Measurements from ENCODE around the gene KCNG2. TPM values are rescaled to one million over a fixed set of nuclear protein-coding genes. Genes with fewer than 3 reads are reported as not detected.

The KCNG2 gene
- total and polyA plus RNA-seq, 2 of the 13 experiments (the other 11 are each of a cell fraction or from before 2014, with no cell fraction given): not detected

- TF ChIP-seq ZBED4 (CRISPR knock-in tag; IDR thresholded peaks at IDR 0.05; ENCODE audit: borderline replicate concordance): no peak
- no peak for TF ChIP-seq ZBTB38 (CRISPR knock-in tag; IDR thresholded peaks at IDR 0.05)
- no peak for TF ChIP-seq GATAD1 (CRISPR knock-in tag; IDR thresholded peaks at IDR 0.05)
These were observed 36.9 kb upstream of the KCNG2 start (continued) for GRCh38 chr18:79760881-79761280.

- Histone ChIP-seq H3K9ac (ENCODE audit: insufficient read depth, low read depth, low read length) (no peak overlapping the region), H3K9me3 (ENCODE audit: low read length) (no peaks in the 10 kb centered on the region), H3K79me2 (ENCODE audit: insufficient read depth, low read length) (no peaks in the 10 kb centered on the region), H4K20me1 (ENCODE audit: insufficient read depth, low read length) (no peaks in the 10 kb centered on the region), H3K27me3 (ENCODE audit: control insufficient read depth in 1 of 2, insufficient read depth in 2 of 2, low read length in 2 of 2) (peaks cover 0 to 23% of the 10 kb centered on the region in 2 experiments; a peak in 3 of 5 replicates), H2AFZ (ENCODE audit: low read length) (no peak overlapping the region), H3K27ac (ENCODE audit: extremely low read length, insufficient read depth, low read length) (no peak overlapping the region), H3K36me3 (replicated peaks in 1 of 2; ENCODE audit: control insufficient read depth in 1 of 2, insufficient read depth in 2 of 2, low read length in 2 of 2) (no peaks in the 10 kb centered on the region), H3K4me2 (ENCODE audit: low read depth, low read length) (no peak overlapping the region), H3K4me3 (replicated peaks in 1 of 3; ENCODE audit: insufficient read depth in 1 of 3, low read depth in 2 of 3, low read length in 3 of 3) (no peak overlapping the region), H3K4me1 (ENCODE audit: insufficient read depth, low read length) (no peaks in the 10 kb centered on the region)
- ChIA-PET POLR2A (no interaction called here), CTCF (ENCODE audit: low intra/inter-chr PET ratio, low total read pairs) (no interaction called here)
- intact Hi-C loops (cut with micrococcal nuclease; ENCODE audit: unreplicated experiment) (no loop called here), in situ Hi-C loops (cut with HindIII; ENCODE audit: extremely low pct_ligation_motif_present, low pct_unique_long_range_greater_than_20kb) (no loop called here)
- TF ChIP-seq SRF (IDR thresholded peaks at IDR 0.05; ENCODE audit: low read depth, low read length) (no peak), HOXA5 (CRISPR knock-in tag; IDR thresholded peaks at IDR 0.05) (no peak), ZNF18 (CRISPR knock-in tag; IDR thresholded peaks at IDR 0.05; ENCODE audit: insufficient replicate concordance) (peak; percentile 87)
- no peak for DNase-seq (ENCODE audit: low spot score)
- BruUV-seq (replicated peaks): no TSS peak
- ATAC-seq: no peak
- no peak for FAIRE-seq
These were observed 34.3 kb upstream of the KCNG2 start for GRCh38 chr18:79763407-79763806.

All from HepG2 (cell line).